Measurements from ENCODE around the gene MYLK. TPM values are rescaled to one million over a fixed set of nuclear protein-coding genes. Genes with fewer than 3 reads are reported as not detected.

The MYLK gene
- total RNA-seq, 2 experiments from 2014 or later = 0.22 TPM; not detected in 1

DNA sequence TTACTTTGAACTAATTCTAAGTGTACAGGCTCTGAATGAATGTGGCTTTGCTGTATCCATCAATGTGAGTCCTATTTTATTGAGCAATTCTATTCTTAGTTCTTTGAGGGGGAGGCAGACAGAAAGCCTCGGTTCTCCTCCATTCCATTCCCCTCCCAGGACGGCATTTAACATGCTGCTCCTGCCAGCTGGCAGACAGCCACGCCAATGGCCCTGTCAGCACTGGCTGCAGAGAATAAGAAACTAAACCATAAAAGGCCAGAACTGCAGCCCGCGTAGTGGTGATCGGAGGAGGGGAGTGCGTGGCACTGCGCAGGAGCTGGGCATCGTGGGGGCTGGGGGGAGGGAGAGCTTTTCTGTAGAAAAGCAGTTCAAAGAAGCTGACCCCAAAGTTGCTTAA, 223.2 kb downstream of the MYLK start:
- H3K27me3 Mint-ChIP-seq = peaks cover 23% of the 10 kb centered on the region
- H3K4me3 ChIP-seq (ENCODE audit: low read length) = no peak overlapping the region
- H3K4me1 Mint-ChIP-seq (ENCODE audit: low read depth) = no peaks in the 10 kb centered on the region
- H3K4me1 ChIP-seq (ENCODE audit: insufficient read depth, low read length) = no peaks in the 10 kb centered on the region
- ChIA-PET POLR2A (no interaction called here), CTCF (no interaction called here)
- intact Hi-C loops (cut with DNase I, micrococcal nuclease) = no loop called here
- H3K27ac Mint-ChIP-seq = no peak overlapping the region
- no peak overlapping the region for H3K27ac ChIP-seq (ENCODE audit: low read depth in 1 of 2, low read length in 2 of 2)
- no peak overlapping the region for H3K4me3 Mint-ChIP-seq
- H3K36me3 ChIP-seq (ENCODE audit: insufficient read depth, low read length) = no peaks in the 10 kb centered on the region
- H3K9me3 Mint-ChIP-seq = peaks cover 2% of the 10 kb centered on the region
- H3K27me3 ChIP-seq (ENCODE audit: control insufficient read depth in 1 of 2, insufficient read depth in 2 of 2, low read length in 2 of 2) = peaks cover 0 to 6% of the 10 kb centered on the region in 2 experiments
- H3K9me3 ChIP-seq (ENCODE audit: control insufficient read depth in 1 of 2, insufficient read depth in 1 of 2, low read length in 2 of 2) = peaks cover 0 to 10% of the 10 kb centered on the region in 2 experiments
- TF ChIP-seq CTCF (IDR thresholded peaks at IDR 0.05) = no peak
- no peak for ATAC-seq (ENCODE audit: poor library complexity)
- DNase-seq = no peak
- H3K36me3 Mint-ChIP-seq (ENCODE audit: low read depth) = no peaks in the 10 kb centered on the region

- Histone ChIP-seq H3K4me1 (ENCODE audit: insufficient read depth, low read length) (no peaks in the 10 kb centered on the region), H3K27me3 (ENCODE audit: control insufficient read depth in 1 of 2, insufficient read depth in 2 of 2, low read length in 2 of 2) (peaks cover 0 to 6% of the 10 kb centered on the region in 2 experiments), H3K9me3 (ENCODE audit: control insufficient read depth in 1 of 2, insufficient read depth in 1 of 2, low read length in 2 of 2) (peaks cover 0 to 10% of the 10 kb centered on the region in 2 experiments), H3K36me3 (ENCODE audit: insufficient read depth, low read length) (no peaks in the 10 kb centered on the region), H3K4me3 (ENCODE audit: low read length) (no peak overlapping the region), H3K27ac (ENCODE audit: low read depth in 1 of 2, low read length in 2 of 2) (no peak overlapping the region)
- Mint-ChIP-seq H3K36me3 (ENCODE audit: low read depth) (no peaks in the 10 kb centered on the region), H3K4me1 (ENCODE audit: low read depth) (no peaks in the 10 kb centered on the region), H3K4me3 (no peak overlapping the region), H3K27me3 (peaks cover 19% of the 10 kb centered on the region), H3K27ac (no peak overlapping the region), H3K9me3 (peaks cover 2% of the 10 kb centered on the region)
- intact Hi-C loops (cut with DNase I, micrococcal nuclease) = no loop called here
- no peak for TF ChIP-seq CTCF (IDR thresholded peaks at IDR 0.05)
- ChIA-PET CTCF (no interaction called here), POLR2A (no interaction called here)
- ATAC-seq (ENCODE audit: poor library complexity) (no peak), DNase-seq (no peak)
These were observed 223.9 kb downstream of the MYLK start for GRCh38 chr3:123660141-123660675.

DNA sequence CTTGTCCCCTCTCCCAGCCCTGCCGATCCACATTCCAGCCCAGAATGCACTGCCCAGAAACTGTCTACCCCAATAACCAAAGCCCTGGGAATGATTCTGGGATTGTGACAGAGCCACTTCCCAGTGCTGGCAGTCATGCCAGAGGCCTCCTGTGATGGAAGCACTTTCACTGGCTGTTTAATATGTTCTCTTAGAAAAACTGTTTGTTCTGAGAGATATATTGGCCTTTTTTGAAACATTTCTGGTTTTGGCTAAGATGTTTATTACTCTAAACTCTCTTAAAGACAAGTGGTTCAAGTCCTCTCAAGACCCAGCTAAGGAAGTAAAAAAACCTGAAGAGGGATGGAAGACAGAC, 225.3 kb downstream of the MYLK start:
- TF ChIP-seq CTCF (IDR thresholded peaks at IDR 0.05) = no peak
- intact Hi-C loops (cut with DNase I, micrococcal nuclease) = no loop called here
- Histone ChIP-seq H3K27ac (ENCODE audit: low read depth in 1 of 2, low read length in 2 of 2) (no peak overlapping the region), H3K36me3 (ENCODE audit: insufficient read depth, low read length) (no peaks in the 10 kb centered on the region), H3K4me1 (ENCODE audit: insufficient read depth, low read length) (no peaks in the 10 kb centered on the region), H3K27me3 (ENCODE audit: control insufficient read depth in 1 of 2, insufficient read depth in 2 of 2, low read length in 2 of 2) (peaks cover 0 to 3% of the 10 kb centered on the region in 2 experiments), H3K4me3 (ENCODE audit: low read length) (no peak overlapping the region), H3K9me3 (ENCODE audit: control insufficient read depth in 1 of 2, insufficient read depth in 1 of 2, low read length in 2 of 2) (peaks cover 0 to 6% of the 10 kb centered on the region in 2 experiments)
- no peak for DNase-seq
- H3K36me3 Mint-ChIP-seq (ENCODE audit: low read depth) = no peaks in the 10 kb centered on the region
- H3K27me3 Mint-ChIP-seq = peaks cover 19% of the 10 kb centered on the region
- H3K27ac Mint-ChIP-seq = no peak overlapping the region
- CTCF ChIA-PET = no interaction called here
- no peak overlapping the region for H3K4me3 Mint-ChIP-seq
- ATAC-seq (ENCODE audit: poor library complexity) = no peak
- no peaks in the 10 kb centered on the region for H3K4me1 Mint-ChIP-seq (ENCODE audit: low read depth)
- peaks cover 2% of the 10 kb centered on the region for H3K9me3 Mint-ChIP-seq
- POLR2A ChIA-PET = no interaction called here
